Testis (tissue), 3 donors: ENCODE data around the gene KCNQ5. TPM values are rescaled to one million over a fixed set of nuclear protein-coding genes. Genes with fewer than 3 reads are reported as not detected.

ENCODE experiments used
- DNase-seq: peaks from one replicate; pipeline ENCODE4 v3.0.0-alpha.2; 2019
- H3K27ac ChIP-seq, 2 donors: fragments of 200-600 bp; sonication (generic); one replicate each; pipeline ENCODE4 v1.5.1; 2019
- H3K27me3 ChIP-seq: fragments of 200-600 bp; sonication (generic); one replicate; pipeline ENCODE4 v1.5.1; 2019
- H3K36me3 ChIP-seq: fragments of 200-600 bp; sonication (generic); one replicate; pipeline ENCODE4 v1.5.1; 2017; ENCODE audit warnings: low read depth; ENCODE audit errors: missing control alignments
- H3K4me1 ChIP-seq: fragments of 200-600 bp; sonication (generic); one replicate; pipeline ENCODE4 v1.5.1; 2019
- H3K4me3 ChIP-seq, 2 donors: fragments of 200-600 bp; sonication (generic); one replicate each; pipeline ENCODE4 v1.5.1; 2017 to 2019
- H3K9me3 ChIP-seq: fragments of 200-600 bp; sonication (generic); one replicate; pipeline ENCODE4 v1.5.1; 2017
- POLR2A ChIP-seq: fragments of 450-650 bp; IDR thresholded peaks from one replicate; pipeline ENCODE4 v1.6.1; 2017; ENCODE audit warnings: antibody characterized with exemption, mild to moderate bottlenecking, moderate library complexity
- WGBS, 2 donors: methylation state at CpG; one replicate each; pipeline ENCODE4 v1.1.5; 2018; 5-methylcytosine and 5-hydroxymethylcytosine counted together
- intact Hi-C: fragments of 100-400 bp; cut with DNase I; formaldehyde crosslinking; loops from one replicate; pipeline ENCODE4 v1.15.1; 2023; ENCODE audit warnings: low total_unique reads
- polyA plus RNA-seq: library from polyadenylated mRNA; stranded (reverse); fragments of 350-450 nt; fragmentation: Illumina TruSeq; extraction: RNeasy Lipid Tissue Mini Kit (QIAGEN cat#74804); gene quantifications from one replicate; pipeline ENCODE4 v1.2.3, GENCODE V29; 2014; ENCODE audit warnings: low read depth, low replicate concordance; ENCODE audit not compliant: insufficient read depth
- total RNA-seq, 2 donors: library from RNA; depleted of rRNA; stranded (reverse); fragments of >200 nt; gene quantifications; one replicate each; pipeline ENCODE4 v1.2.3, GENCODE V29; 2016
- TF ChIP-seq, protein P1 (sequence below), 3 experiments: fragments of 450-650 bp in 2 of 3; fragments of 200-600 bp in 1 of 3; sonication (generic) in 1 of 3; IDR thresholded peaks; one replicate each; pipeline ENCODE4 v1.5.1; 2016 to 2019; ENCODE audit warnings: antibody characterized with exemption in 3 of 3, mild to moderate bottlenecking in 2 of 3, moderate library complexity in 1 of 3

KCNQ5 gene
- total and polyA plus RNA-seq, 3 donors from 2014 or later = 0.43 to 1.1 (median 0.73) TPM

- Histone ChIP-seq H3K4me3 (no peak overlapping the region), H3K27ac (no peak overlapping the region), H3K27me3 (no peaks in the 10 kb centered on the region), H3K4me1 (no peaks in the 10 kb centered on the region), H3K9me3 (no peaks in the 10 kb centered on the region), H3K36me3 (no peaks in the 10 kb centered on the region)
- TF ChIP-seq POLR2A = no peak
- TF ChIP-seq, protein P1, sequence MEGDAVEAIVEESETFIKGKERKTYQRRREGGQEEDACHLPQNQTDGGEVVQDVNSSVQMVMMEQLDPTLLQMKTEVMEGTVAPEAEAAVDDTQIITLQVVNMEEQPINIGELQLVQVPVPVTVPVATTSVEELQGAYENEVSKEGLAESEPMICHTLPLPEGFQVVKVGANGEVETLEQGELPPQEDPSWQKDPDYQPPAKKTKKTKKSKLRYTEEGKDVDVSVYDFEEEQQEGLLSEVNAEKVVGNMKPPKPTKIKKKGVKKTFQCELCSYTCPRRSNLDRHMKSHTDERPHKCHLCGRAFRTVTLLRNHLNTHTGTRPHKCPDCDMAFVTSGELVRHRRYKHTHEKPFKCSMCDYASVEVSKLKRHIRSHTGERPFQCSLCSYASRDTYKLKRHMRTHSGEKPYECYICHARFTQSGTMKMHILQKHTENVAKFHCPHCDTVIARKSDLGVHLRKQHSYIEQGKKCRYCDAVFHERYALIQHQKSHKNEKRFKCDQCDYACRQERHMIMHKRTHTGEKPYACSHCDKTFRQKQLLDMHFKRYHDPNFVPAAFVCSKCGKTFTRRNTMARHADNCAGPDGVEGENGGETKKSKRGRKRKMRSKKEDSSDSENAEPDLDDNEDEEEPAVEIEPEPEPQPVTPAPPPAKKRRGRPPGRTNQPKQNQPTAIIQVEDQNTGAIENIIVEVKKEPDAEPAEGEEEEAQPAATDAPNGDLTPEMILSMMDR (IDR thresholded peaks at IDR 0.05) = no peak
- DNase-seq = peak; percentile 36
- intact Hi-C loops = no loop called here
- WGBS, 2 donors = 42 to 53% methylated on average over 1 of the region's 1 CpG
Measured at GRCh38 chr6:72948153-72948552, 326.3 kb downstream of the KCNQ5 start.

- Histone ChIP-seq H3K4me3 (no peak overlapping the region), H3K27ac (no peak overlapping the region)
- 82 to 89% methylated on average over 6 of the region's 6 CpGs for WGBS, 2 donors
Measured at GRCh38 chr6:72950114-72950860, 328.4 kb downstream of the KCNQ5 start.

DNA sequence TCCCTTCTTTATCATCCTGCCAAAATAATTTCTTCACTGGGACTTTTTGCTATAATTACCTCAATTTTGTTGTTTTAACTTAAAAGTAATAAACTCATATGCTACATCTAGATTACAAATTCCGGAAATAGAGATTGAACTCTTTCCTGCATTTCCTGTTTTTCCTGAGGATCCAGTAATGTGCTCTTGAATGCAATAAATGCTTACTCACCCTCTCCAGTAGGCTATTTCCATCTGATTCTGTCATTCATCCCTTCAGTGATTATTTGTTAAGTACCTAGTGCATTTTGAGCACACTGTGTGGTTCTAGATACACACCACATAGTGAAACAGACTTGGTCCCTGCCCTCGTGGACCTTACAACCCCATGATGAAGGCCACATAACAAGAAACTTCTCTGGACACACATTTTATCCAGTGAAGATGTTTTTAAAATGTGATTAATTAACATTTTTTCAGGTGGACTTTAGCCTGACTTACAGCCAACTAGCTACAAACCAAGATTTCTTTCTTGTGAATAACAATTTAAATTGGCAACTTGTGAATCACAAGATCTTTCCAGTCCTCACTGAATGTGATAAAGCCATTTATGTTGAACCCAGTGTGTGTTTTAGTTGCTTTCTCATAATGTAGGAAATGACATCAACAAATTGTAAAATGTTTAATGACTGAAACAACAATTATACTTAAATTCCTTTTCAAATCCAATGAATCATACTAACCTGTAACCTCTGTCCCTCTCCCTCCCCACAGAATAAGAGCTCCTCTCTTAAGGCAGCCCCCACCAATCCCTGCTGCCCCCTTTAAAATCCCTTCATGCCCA lies 331.2 kb downstream of the KCNQ5 start:
- peaks cover 3% of the 10 kb centered on the region for H3K4me1 ChIP-seq
- no peak for DNase-seq
- no peaks in the 10 kb centered on the region for H3K27me3 ChIP-seq
- TF ChIP-seq POLR2A = no peak
- TF ChIP-seq, protein P1 (IDR thresholded peaks at IDR 0.05) = no peak
- no peak overlapping the region for H3K4me3 ChIP-seq
- no peaks in the 10 kb centered on the region for H3K9me3 ChIP-seq
- WGBS, 2 donors = 70 to 82% methylated on average over 2 of the region's 2 CpGs
- H3K36me3 ChIP-seq = no peaks in the 10 kb centered on the region
- no peak overlapping the region for H3K27ac ChIP-seq
- intact Hi-C loops = no loop called here

More at GRCh38 chr6:72950114-72950860, 328.4 kb downstream of the KCNQ5 start:
- TF ChIP-seq, protein P1 (IDR thresholded peaks at IDR 0.05) = no peak
- TF ChIP-seq POLR2A = no peak
- no peaks in the 10 kb centered on the region for H3K36me3 ChIP-seq
- H3K27me3 ChIP-seq = no peaks in the 10 kb centered on the region
- H3K9me3 ChIP-seq = no peaks in the 10 kb centered on the region
- peaks cover 3% of the 10 kb centered on the region for H3K4me1 ChIP-seq
- intact Hi-C loops = no loop called here
- DNase-seq = no peak

- H3K27ac ChIP-seq = no peak overlapping the region
- no peak overlapping the region for H3K4me3 ChIP-seq
- intact Hi-C loops = no loop called here
- H3K36me3 ChIP-seq = no peaks in the 10 kb centered on the region
- no peaks in the 10 kb centered on the region for H3K9me3 ChIP-seq
- no peaks in the 10 kb centered on the region for H3K27me3 ChIP-seq
- no peak for DNase-seq
- TF ChIP-seq, protein P1 (IDR thresholded peaks at IDR 0.05) = no peak
- H3K4me1 ChIP-seq = peaks cover 3% of the 10 kb centered on the region
- 40 to 46% methylated on average over 3 of the region's 3 CpGs for WGBS, 2 donors
Measured at GRCh38 chr6:72953971-72954381, 332.1 kb downstream of the KCNQ5 start.
